WI38 (cell line): ENCODE measurements around the gene JADE2.

ENCODE experiments used
- H3K4me3 ChIP-seq: 2 replicates; pipeline ENCODE4 v1.5.1; 2011; ENCODE audit warnings: low read depth, mild to moderate bottlenecking, control low read depth, low read length
- TF ChIP-seq, protein P1 (sequence below): IDR thresholded peaks from 2 replicates; pipeline ENCODE4 v1.5.1; 2012; ENCODE audit warnings: low read depth, mild to moderate bottlenecking, control low read depth, low read length

JADE2 gene

DNA sequence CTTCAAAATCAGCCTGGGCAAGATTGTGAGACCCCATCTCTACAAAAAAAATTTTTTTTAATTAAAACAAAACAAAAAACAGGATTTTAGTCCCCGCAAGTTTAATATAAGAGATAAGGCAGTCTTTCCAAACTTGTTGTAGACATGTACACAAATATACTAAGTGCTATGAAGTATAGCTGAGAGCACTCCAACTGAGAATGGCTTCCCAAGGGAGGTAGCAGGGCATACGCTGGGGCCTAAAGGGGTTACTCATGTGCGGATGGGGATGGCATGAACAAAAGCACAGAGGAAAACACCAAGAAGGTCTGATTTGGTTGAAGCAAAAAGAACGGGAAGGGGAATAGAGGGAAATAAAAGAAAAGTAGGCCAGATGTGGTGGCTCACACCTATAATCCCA is 86.0 kb downstream of the JADE2 start:
- no peak overlapping the region for H3K4me3 ChIP-seq
- TF ChIP-seq, protein P1, sequence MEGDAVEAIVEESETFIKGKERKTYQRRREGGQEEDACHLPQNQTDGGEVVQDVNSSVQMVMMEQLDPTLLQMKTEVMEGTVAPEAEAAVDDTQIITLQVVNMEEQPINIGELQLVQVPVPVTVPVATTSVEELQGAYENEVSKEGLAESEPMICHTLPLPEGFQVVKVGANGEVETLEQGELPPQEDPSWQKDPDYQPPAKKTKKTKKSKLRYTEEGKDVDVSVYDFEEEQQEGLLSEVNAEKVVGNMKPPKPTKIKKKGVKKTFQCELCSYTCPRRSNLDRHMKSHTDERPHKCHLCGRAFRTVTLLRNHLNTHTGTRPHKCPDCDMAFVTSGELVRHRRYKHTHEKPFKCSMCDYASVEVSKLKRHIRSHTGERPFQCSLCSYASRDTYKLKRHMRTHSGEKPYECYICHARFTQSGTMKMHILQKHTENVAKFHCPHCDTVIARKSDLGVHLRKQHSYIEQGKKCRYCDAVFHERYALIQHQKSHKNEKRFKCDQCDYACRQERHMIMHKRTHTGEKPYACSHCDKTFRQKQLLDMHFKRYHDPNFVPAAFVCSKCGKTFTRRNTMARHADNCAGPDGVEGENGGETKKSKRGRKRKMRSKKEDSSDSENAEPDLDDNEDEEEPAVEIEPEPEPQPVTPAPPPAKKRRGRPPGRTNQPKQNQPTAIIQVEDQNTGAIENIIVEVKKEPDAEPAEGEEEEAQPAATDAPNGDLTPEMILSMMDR, result no peak

GRCh38 chr5:134614450-134615085 is 89.1 kb downstream of the JADE2 start:
- TF ChIP-seq, protein P1, result no peak

DNA sequence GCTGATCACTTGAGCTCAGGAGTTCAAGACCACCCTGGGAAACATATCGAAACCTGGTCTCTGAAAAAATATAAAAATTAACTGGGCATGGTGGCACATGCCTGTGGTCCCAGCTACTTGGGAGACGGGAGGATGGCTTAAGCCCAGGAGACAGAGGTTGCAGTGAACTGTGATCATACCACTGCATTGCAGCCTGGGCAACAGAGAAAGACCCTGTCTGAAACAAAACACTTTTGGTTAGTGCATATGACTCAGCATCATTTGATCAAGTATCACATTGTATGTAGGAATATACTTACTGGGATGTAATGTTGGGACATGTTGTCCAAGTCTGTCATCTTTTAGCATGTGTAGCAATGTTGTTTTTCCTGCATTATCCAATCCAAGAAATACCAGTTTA is 95.2 kb downstream of the JADE2 start:
- TF ChIP-seq, protein P1, result no peak
- no peak overlapping the region for H3K4me3 ChIP-seq

More at GRCh38 chr5:134614450-134615085, 89.1 kb downstream of the JADE2 start:
- H3K4me3 ChIP-seq, result no peak overlapping the region

- H3K4me3 ChIP-seq, result no peak overlapping the region
- TF ChIP-seq, protein P1, result no peak
Observed at GRCh38 chr5:134625559-134625958, 100.1 kb downstream of the JADE2 start.

- TF ChIP-seq, protein P1, result no peak
- H3K4me3 ChIP-seq, result no peak overlapping the region
Observed at GRCh38 chr5:134626369-134627014, 101.0 kb downstream of the JADE2 start.
